WI38 (cell line): ENCODE results near the gene ACADSB.

ENCODE experiments used
- H3K4me3 ChIP-seq: 2 replicates; pipeline ENCODE4 v1.5.1; 2011; ENCODE audit warnings: low read depth, mild to moderate bottlenecking, control low read depth, low read length
- CTCF ChIP-seq: IDR thresholded peaks from 2 replicates; pipeline ENCODE4 v1.5.1; 2012; ENCODE audit warnings: low read depth, mild to moderate bottlenecking, control low read depth, low read length

ACADSB gene

GRCh38 chr10:123092635-123093414 is 84.0 kb downstream of the ACADSB start:
- TF ChIP-seq CTCF: no peak
- no peak overlapping the region for H3K4me3 ChIP-seq

GRCh38 chr10:123093489-123093888 is 84.7 kb downstream of the ACADSB start:
- TF ChIP-seq CTCF: no peak
- H3K4me3 ChIP-seq: no peak overlapping the region

- no peak overlapping the region for H3K4me3 ChIP-seq
- no peak for TF ChIP-seq CTCF
Observed at GRCh38 chr10:123096452-123096851, 87.6 kb downstream of the ACADSB start.

GRCh38 chr10:123097039-123097438 is 88.2 kb downstream of the ACADSB start:
- H3K4me3 ChIP-seq: no peak overlapping the region
- TF ChIP-seq CTCF: no peak

GRCh38 chr10:123100030-123100762 is 91.4 kb downstream of the ACADSB start:
- no peak overlapping the region for H3K4me3 ChIP-seq
- no peak for TF ChIP-seq CTCF

- TF ChIP-seq CTCF: no peak
Observed at GRCh38 chr10:123101872-123102271, 93.1 kb downstream of the ACADSB start.

GRCh38 chr10:123102673-123103072 is 93.9 kb downstream of the ACADSB start:
- no peak for TF ChIP-seq CTCF
- H3K4me3 ChIP-seq: no peak overlapping the region

More at GRCh38 chr10:123101872-123102271, 93.1 kb downstream of the ACADSB start:
- H3K4me3 ChIP-seq: no peak overlapping the region
